Sigmoid colon (tissue), 7 donors: ENCODE results near the gene BTBD7. TPM values are rescaled to one million over a fixed set of nuclear protein-coding genes. Genes with fewer than 3 reads are reported as not detected.

ENCODE experiments used
- DNase-seq: peaks from one replicate; pipeline ENCODE4 v3.0.0-alpha.2; 2019
- H3K27ac ChIP-seq, 4 donors: fragments of 200-600 bp; sonication (generic); one replicate each; pipeline ENCODE4 v1.5.1; 2016 to 2019; ENCODE audit warnings: mild to moderate bottlenecking in 1 of 4
- H3K27me3 ChIP-seq, 3 donors: fragments of 200-600 bp; sonication (generic); one replicate each; pipeline ENCODE4 v1.5.1; 2019; ENCODE audit warnings: mild to moderate bottlenecking in 1 of 3
- H3K36me3 ChIP-seq, 4 donors: fragments of 200-600 bp; sonication (generic); one replicate each; pipeline ENCODE4 v1.5.1; 2016 to 2019
- H3K4me1 ChIP-seq, 4 donors: fragments of 200-600 bp; sonication (generic); one replicate each; pipeline ENCODE4 v1.5.1; 2017 to 2019
- H3K4me3 ChIP-seq, 4 donors: fragments of 200-600 bp; sonication (generic); one replicate each; pipeline ENCODE4 v1.5.1; 2017 to 2019; ENCODE audit warnings: mild to moderate bottlenecking in 2 of 4, moderate library complexity in 1 of 4
- H3K9me3 ChIP-seq, 4 donors: fragments of 200-600 bp in 3 of 4; sonication (generic) in 3 of 4; one replicate each; pipeline versions ENCODE4 v1.5.1 to v1.6.1; 2013 to 2019
- EP300 ChIP-seq, 4 donors: sonication (generic); formaldehyde crosslinking; IDR thresholded peaks; one replicate each; pipeline ENCODE4 v1.6.1; 2017; ENCODE audit warnings: antibody characterized with exemption in 4 of 4
- POLR2A ChIP-seq, 2 donors: fragments of 450-650 bp; IDR thresholded peaks; one replicate each; pipeline ENCODE4 v1.6.1; 2016; ENCODE audit warnings: antibody characterized with exemption in 2 of 2, mild to moderate bottlenecking in 2 of 2, moderate library complexity in 2 of 2
- POLR2AphosphoS5 ChIP-seq, 4 donors: sonication (generic); formaldehyde crosslinking; IDR thresholded peaks; one replicate each; pipeline ENCODE4 v1.6.1; 2017; ENCODE audit warnings: antibody characterized with exemption in 4 of 4
- WGBS, 2 donors: extraction: QIAGEN DNeasy Blood & Tissue Kit; methylation state at CpG; one replicate each; pipeline ENCODE4 v1.1.7; 2013; 5-methylcytosine and 5-hydroxymethylcytosine counted together
- intact Hi-C: fragments of 100-400 bp; cut with DNase I; formaldehyde crosslinking; loops from one replicate; pipeline ENCODE4 v1.15.1; 2023
- polyA plus RNA-seq, 3 donors: library from polyadenylated mRNA; stranded (reverse); fragments of 200-250 nt; gene quantifications; one replicate each; pipeline ENCODE4 v1.2.3, GENCODE V29; 2013
- total RNA-seq, 4 donors: library from RNA; depleted of rRNA; stranded (reverse); fragments of >200 nt; gene quantifications; one replicate each; pipeline ENCODE4 v1.1.0, GENCODE V29; 2016
- TF ChIP-seq, protein P1 (sequence below), 4 experiments: fragments of 450-650 bp in 3 of 4; fragments of 200-600 bp in 1 of 4; IDR thresholded peaks; one replicate each; pipeline ENCODE4 v1.5.1; 2016 to 2019; ENCODE audit warnings: antibody characterized with exemption in 4 of 4, mild to moderate bottlenecking in 3 of 4, moderate library complexity in 2 of 4
- donor health status: healthy with polysubstance abuse.
- donor health status: Bipolar disorder and iron deficiency.
- donor health status: healthy.

Gene BTBD7
- total and polyA plus RNA-seq, 7 donors, result 7.8 to 50.7 (median 30.3) TPM

DNA sequence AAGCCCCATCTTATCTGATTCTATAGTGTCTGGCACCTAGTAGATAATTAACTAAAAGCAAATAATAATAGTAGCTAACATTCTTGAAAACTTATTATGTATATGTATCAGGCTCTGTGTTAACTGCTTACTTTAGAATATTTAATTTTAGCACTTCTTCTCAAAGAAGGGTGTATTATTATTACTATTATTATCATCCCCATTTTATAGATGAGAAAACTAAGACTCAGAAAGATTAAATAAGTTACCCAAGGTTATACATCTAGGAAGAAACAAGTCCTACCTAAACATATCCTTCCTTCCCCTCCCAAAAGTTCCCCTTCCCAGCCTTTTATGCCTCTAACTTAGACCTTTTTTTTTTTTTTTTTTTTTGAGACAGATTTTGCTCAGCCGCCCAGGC is 64.4 kb downstream of the BTBD7 start:
- no peak overlapping the region for H3K4me3 ChIP-seq
- no peaks in the 10 kb centered on the region for H3K27me3 ChIP-seq
- intact Hi-C loops, result no loop called here
- TF ChIP-seq POLR2A (IDR thresholded peaks at IDR 0.05) (no peak), EP300 (IDR thresholded peaks at IDR 0.05) (no peak), POLR2AphosphoS5 (IDR thresholded peaks at IDR 0.05) (no peak)
- TF ChIP-seq, protein P1, sequence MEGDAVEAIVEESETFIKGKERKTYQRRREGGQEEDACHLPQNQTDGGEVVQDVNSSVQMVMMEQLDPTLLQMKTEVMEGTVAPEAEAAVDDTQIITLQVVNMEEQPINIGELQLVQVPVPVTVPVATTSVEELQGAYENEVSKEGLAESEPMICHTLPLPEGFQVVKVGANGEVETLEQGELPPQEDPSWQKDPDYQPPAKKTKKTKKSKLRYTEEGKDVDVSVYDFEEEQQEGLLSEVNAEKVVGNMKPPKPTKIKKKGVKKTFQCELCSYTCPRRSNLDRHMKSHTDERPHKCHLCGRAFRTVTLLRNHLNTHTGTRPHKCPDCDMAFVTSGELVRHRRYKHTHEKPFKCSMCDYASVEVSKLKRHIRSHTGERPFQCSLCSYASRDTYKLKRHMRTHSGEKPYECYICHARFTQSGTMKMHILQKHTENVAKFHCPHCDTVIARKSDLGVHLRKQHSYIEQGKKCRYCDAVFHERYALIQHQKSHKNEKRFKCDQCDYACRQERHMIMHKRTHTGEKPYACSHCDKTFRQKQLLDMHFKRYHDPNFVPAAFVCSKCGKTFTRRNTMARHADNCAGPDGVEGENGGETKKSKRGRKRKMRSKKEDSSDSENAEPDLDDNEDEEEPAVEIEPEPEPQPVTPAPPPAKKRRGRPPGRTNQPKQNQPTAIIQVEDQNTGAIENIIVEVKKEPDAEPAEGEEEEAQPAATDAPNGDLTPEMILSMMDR (IDR thresholded peaks at IDR 0.05), result no peak
- H3K9me3 ChIP-seq, result no peaks in the 10 kb centered on the region
- no peaks in the 10 kb centered on the region for H3K4me1 ChIP-seq
- no peak for DNase-seq
- peaks cover 0 to 6% (median 0%) of the 10 kb centered on the region in 4 donors for H3K36me3 ChIP-seq
- no peak overlapping the region for H3K27ac ChIP-seq
- WGBS, 2 donors, result 95 to 100% methylated on average over 1 of the region's 1 CpG

DNA sequence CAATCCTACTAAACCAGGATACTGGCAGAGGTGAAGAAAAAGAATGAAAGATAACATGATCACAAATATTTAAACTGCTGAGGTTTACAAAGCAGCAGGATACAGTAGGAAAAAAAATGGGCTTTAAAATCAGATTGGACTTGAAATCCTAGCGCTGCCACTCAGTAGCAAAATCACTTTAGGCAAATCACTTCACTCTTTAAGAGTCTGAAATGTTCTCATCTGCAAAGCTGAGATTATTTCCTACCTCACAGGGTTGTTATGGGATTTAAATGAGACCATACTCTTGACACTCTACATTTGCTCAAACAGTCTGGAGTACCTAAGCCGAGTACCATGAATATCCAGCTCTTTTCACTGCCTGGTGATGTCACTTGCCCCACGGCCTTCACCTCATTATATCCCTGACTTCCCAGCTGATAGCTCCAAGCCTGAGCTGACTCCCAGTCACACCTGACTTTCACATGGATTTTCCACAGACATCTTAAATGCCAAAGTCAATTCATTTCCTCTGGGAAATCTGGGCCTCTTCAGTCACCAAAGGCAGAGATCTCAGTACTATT is 65.6 kb downstream of the BTBD7 start:
- no peaks in the 10 kb centered on the region for H3K27me3 ChIP-seq
- H3K4me1 ChIP-seq, result no peaks in the 10 kb centered on the region
- H3K4me3 ChIP-seq, result no peak overlapping the region
- no peak for TF ChIP-seq POLR2AphosphoS5 (IDR thresholded peaks at IDR 0.05)
- TF ChIP-seq, protein P1 (IDR thresholded peaks at IDR 0.05), result no peak
- no peak for TF ChIP-seq EP300 (IDR thresholded peaks at IDR 0.05)
- TF ChIP-seq POLR2A (IDR thresholded peaks at IDR 0.05), result no peak
- H3K36me3 ChIP-seq, result peaks cover 0 to 16% (median 3%) of the 10 kb centered on the region in 4 donors
- WGBS, 2 donors, result 84 to 94% methylated on average over 3 of the region's 3 CpGs
- no peak for DNase-seq
- no peaks in the 10 kb centered on the region for H3K9me3 ChIP-seq
- no peak overlapping the region for H3K27ac ChIP-seq
- intact Hi-C loops, result no loop called here

DNA sequence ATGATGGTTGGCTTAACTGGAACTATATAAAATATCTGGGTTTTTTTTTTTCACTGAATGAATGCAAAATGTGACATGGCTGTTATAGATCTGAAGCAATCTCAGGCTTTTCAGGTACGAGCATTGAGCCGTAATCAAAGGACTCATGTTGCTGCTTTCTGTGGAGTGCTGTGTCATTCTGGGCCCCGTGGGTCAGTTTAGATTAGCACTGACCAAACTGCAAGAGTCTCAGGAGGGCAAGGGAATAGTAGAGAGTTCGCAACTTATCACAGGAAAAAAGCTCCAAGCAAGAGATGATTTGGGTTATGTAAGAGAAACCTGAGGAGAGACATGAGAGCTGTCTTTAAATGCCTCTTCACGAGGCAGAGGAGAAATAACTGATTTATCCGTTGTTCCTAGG is 66.7 kb downstream of the BTBD7 start:
- Histone ChIP-seq H3K27ac (no peak overlapping the region), H3K36me3 (peaks cover 0 to 27% (median 4%) of the 10 kb centered on the region in 4 donors), H3K4me1 (no peaks in the 10 kb centered on the region), H3K9me3 (no peaks in the 10 kb centered on the region), H3K27me3 (no peaks in the 10 kb centered on the region), H3K4me3 (no peak overlapping the region)
- 90 to 92% methylated on average over 6 of the region's 6 CpGs for WGBS, 2 donors
- no peak for DNase-seq
- intact Hi-C loops, result no loop called here
- TF ChIP-seq POLR2A (IDR thresholded peaks at IDR 0.05) (no peak), EP300 (IDR thresholded peaks at IDR 0.05) (no peak)
- TF ChIP-seq, protein P1 (IDR thresholded peaks at IDR 0.05), result no peak

DNA sequence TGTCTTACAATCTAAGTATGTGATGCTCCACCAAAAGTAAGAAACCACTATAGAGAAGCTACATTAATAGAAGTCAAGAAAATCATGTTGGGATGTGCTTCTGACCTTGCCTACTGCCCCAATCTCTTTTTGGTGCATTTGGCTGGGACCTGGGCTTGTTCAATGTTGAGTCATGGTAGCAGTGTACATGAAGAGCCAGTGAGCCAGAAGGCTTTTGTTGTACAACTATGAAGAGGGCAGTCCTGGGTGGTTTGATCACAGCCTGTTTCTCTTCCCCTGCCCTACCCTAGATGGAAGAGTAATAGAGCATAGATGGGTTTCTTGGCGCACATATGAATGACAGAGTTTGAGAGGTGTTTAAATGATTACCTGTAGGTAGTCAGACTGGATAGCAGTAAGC is 69.4 kb downstream of the BTBD7 start:
- no peaks in the 10 kb centered on the region for H3K4me1 ChIP-seq
- H3K27me3 ChIP-seq, result no peaks in the 10 kb centered on the region
- peaks cover 0 to 45% (median 4%) of the 10 kb centered on the region in 4 donors for H3K36me3 ChIP-seq
- H3K9me3 ChIP-seq, result no peaks in the 10 kb centered on the region
- no peak for DNase-seq
- H3K4me3 ChIP-seq, result no peak overlapping the region
- intact Hi-C loops, result no loop called here
- H3K27ac ChIP-seq, result no peak overlapping the region
- TF ChIP-seq POLR2A (IDR thresholded peaks at IDR 0.05), result no peak
- TF ChIP-seq EP300 (IDR thresholded peaks at IDR 0.05), result no peak
- TF ChIP-seq POLR2AphosphoS5 (IDR thresholded peaks at IDR 0.05), result no peak
- TF ChIP-seq, protein P1 (IDR thresholded peaks at IDR 0.05), result no peak
- WGBS, 2 donors, result 98 to 100% methylated on average over 1 of the region's 1 CpG

DNA sequence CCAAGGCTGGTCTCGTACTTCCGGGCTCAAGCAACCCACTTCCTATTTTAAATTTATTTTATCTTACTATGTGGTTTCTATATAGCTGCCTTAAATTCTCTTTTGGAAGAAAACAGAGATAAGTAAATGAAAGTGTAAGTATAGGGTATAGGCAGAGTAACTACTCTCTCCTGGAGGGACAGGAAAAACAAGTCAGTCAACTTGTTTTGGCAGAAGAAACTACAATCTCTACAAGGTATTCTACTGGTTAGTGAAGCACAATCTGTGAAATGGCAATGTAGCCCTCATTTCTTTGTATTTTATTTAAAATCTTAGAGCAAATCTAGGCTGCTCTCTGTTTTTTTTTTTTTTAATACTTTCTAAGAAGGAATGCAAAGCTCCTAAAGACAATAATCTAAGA is 70.4 kb downstream of the BTBD7 start:
- intact Hi-C loops, result no loop called here
- Histone ChIP-seq H3K4me3 (no peak overlapping the region), H3K36me3 (peaks cover 0 to 45% (median 4%) of the 10 kb centered on the region in 4 donors), H3K9me3 (no peaks in the 10 kb centered on the region), H3K27me3 (no peaks in the 10 kb centered on the region), H3K4me1 (no peaks in the 10 kb centered on the region), H3K27ac (no peak overlapping the region)
- 52 to 79% methylated on average over 2 of the region's 2 CpGs for WGBS, 2 donors
- no peak for TF ChIP-seq POLR2AphosphoS5 (IDR thresholded peaks at IDR 0.05)
- DNase-seq, result no peak
